SIG-M5 (cell line): ENCODE results near the gene ZNF891.

Experiments
- DNase-seq: peaks from one replicate; lab custom pipeline; 2025; lab: John Stamatoyannopoulos, UW

ZNF891 gene

GRCh38 chr12:133130038-133130807 is at the start of gene ZNF891, which contains the start of gene ZNF10:
TSS of gene ZNF891 (minus strand) at chr12:133130274. CDS start at chr12:133121918, 8,356 bp downstream.
TSS of gene ZNF10 (plus strand) at chr12:133130627. CDS start at chr12:133144493, 13,866 bp downstream.
- DNase-seq, result peak; percentile 51

- no peak for DNase-seq
Measured at GRCh38 chr12:133174901-133175300, 44.8 kb upstream of the ZNF891 start.

GRCh38 chr12:133172491-133172890 is 42.4 kb upstream of the ZNF891 start:
- no peak for DNase-seq

- no peak for DNase-seq
Measured at GRCh38 chr12:133165776-133166175, 35.7 kb upstream of the ZNF891 start.

GRCh38 chr12:133156125-133156690 is 26.1 kb upstream of the ZNF891 start:
- no peak for DNase-seq

DNA sequence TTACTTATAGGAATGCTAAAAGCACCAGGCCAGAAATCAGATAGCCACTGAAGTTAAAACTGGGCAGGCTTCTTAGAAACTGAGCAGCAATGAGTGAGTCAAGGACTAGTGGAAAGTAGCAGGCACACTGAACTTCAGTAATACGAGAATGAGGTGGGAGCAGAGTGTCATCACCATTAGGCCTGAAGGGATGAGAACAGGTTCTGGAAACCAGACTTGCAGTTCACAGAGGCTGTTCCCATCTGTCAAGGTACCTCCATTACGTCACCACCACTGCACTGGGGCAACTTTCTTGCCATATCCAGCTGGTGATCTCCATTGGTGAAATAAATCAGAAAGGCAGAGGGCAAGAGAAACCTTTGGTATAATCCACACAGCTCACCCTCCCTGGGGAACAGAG is 15.9 kb upstream of the ZNF891 start:
- DNase-seq, result no peak

- DNase-seq, result no peak
Measured at GRCh38 chr12:133135747-133136146, 5.7 kb upstream of the ZNF891 start.

GRCh38 chr12:133130808-133131128 is 694 bp upstream of the ZNF891 start:
- DNase-seq, result no peak

GRCh38 chr12:133129368-133130037 is 571 bp downstream of the ZNF891 start:
- DNase-seq, result no peak

GRCh38 chr12:133124674-133125073 is 5.4 kb downstream of the ZNF891 start:
- no peak for DNase-seq

DNA sequence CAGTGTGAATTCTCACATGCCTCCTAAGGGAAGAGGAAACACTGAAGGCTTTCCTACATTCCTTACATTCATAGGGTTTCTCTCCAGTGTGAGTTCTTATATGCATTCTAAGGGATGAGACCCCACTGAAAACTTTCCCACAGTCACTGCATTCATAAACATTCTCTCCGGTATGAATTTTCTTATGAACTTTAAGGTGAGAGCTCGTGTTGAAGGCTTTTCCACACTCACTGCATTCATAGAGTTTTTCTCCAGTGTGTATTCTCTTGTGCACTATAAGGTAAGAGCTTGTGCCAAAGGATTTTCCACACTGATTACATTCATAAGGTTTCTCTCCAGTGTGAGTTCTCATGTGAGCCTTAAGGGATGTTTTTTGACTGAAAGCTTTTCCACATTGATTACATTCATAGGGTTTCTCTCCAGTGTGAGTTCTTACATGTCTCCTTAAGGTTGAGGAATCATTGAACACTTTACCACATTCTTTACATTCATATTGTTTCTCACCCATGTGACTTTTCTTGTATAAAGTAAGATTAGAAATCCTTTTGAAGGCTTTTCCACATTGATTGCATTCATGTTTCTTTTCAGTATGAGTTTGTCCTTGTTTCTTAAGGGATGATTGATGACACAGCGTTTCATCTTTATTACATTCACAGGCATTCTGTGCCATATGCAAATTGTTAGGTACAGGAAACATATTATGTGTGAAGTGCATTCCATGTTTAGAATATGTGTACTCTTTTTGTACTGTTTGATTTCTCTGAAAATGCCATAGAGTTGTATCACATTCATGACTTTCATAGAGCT is 9.5 kb downstream of the ZNF891 start:
- no peak for DNase-seq

GRCh38 chr12:133108150-133108549 is 21.9 kb downstream of the ZNF891 start:
- no peak for DNase-seq

- no peak for DNase-seq
Measured at GRCh38 chr12:133107121-133107520, 23.0 kb downstream of the ZNF891 start.

DNA sequence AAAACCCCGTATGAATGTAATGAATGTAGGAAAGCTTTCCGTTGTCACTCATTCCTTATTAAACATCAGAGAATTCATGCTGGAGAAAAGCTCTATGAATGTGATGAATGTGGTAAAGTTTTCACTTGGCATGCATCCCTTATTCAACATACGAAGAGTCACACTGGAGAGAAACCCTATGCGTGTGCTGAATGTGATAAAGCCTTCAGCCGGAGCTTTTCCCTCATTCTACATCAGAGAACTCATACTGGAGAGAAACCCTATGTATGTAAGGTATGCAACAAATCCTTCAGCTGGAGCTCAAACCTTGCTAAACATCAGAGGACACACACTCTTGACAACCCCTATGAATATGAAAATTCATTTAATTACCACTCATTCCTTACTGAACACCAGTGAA is 23.8 kb downstream of the ZNF891 start:
- DNase-seq, result no peak

GRCh38 chr12:133105620-133106019 is 24.5 kb downstream of the ZNF891 start:
- no peak for DNase-seq

DNA sequence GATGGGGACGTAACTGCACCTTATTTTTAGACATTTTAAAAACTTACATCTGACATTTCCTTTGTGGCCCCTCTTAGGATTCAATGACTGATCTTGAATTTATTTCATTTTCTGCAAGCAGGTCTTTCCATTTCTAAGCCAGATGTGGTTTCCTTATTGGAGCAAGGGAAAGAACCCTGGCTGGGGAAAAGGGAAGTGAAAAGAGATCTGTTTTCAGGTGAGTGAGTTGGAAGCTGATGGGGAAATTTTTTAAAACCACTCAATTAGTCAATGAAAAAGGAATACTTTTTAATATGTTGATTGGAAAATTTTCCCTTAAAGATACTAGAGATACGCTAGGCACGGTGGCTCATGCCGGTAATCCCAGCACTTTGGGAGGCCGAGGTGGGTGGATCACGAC is 46.7 kb downstream of the ZNF891 start:
- DNase-seq, result no peak

- no peak for DNase-seq
Measured at GRCh38 chr12:133081159-133081780, 48.8 kb downstream of the ZNF891 start.

DNA sequence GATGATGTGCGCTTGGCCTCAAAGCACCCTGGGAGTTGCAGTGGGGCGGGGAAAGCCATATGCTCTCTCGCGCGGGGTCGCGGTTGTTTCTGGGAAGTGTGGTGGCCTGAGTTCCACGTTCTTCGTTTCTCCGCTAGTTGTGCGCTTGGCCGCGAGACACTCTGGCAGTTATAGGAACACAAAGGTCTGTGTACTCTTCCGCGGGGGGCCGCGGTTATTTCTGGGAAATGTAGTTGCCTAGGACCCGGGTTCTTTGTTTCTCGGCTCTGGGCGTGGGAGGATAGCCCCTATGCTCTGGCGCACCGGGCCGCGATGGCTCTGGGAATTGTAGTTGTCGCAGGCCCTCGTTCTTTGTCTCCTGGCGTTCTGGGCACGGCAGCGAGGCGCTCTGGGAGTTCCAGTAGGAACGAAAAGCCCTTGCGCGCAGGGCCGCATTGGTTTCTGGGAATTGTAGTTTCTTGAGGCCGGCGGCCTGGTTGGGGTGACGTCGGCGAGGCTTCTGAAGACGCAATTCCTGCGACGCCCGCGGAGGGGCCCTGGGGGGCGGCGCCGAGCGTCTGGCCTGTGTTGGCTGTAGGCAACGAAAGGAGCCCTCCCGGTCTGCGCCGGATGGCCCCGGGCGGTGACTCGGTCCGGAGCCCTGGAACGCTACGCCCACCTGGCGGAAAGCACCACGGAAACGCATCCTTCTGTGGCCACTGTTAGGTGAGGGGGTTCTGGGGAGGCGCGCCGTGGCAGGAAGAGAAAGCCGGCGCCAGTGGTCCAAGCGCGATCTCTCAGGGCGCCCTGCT is 49.5 kb downstream of the ZNF891 start, which contains the start of gene ZNF140:
ZNF140 (plus strand) TSS at position 556 of the 791 bp plus-strand sequence. CDS start 398 bp downstream, outside the sequence.
- DNase-seq, result peak; percentile 80

GRCh38 chr12:133080026-133080367 is 50.1 kb downstream of the ZNF891 start:
- DNase-seq, result peak; percentile 100

DNA sequence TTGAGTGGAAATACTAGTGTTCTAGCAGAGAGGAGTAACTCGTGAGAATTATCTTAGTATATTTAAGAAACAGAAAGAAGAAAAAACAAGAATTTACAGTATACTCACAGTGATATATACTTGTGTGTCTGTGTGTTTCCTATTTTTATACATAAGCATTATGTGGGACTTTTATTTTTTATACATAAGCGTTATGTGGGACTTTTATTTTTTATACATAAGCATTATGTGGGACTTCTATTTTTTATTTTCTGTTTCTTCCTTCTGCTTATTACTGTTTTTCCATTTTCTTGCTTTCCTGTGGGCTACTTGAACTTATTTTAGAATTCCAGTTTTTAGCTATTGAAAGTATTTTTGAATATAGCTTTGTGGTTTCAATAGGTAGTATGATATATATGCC is 56.2 kb downstream of the ZNF891 start:
- DNase-seq, result no peak

DNA sequence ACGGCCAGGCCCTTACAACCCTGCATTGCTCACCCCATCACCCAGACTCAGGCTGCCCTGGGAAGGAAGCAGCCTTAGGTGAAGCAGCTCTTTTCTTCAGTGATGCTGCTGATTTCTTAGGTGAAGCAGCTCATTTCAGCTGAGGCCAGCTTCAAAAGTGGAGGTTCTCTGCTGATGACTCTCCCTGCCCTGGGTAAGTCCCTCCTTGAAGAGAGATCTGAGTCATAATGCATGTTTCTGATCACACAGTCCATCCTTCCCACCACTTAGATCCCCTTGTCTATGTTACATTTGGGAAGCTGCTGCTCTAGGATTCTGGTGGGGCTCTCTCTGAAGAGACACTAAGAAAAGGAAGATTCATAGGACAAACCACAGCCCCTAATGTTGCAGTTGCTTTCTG is 66.5 kb downstream of the ZNF891 start:
- no peak for DNase-seq
